Large intestine (tissue), 3 donors: ENCODE measurements around the gene SAMD4A. TPM values are rescaled to one million over a fixed set of nuclear protein-coding genes. Genes with fewer than 3 reads are reported as not detected.

Experiments
- DNase-seq, 2 donors: peaks; one replicate each; pipeline versions ENCODE4 v3.0.0 to v3.0.0-alpha.2; 2013
- H3K27ac ChIP-seq: one replicate; pipeline ENCODE4 v1.5.1; 2013; ENCODE audit warnings: low read length
- H3K27me3 ChIP-seq: 2 replicates; pipeline ENCODE4 v1.6.1; 2013; ENCODE audit warnings: low read length; ENCODE audit not compliant: control insufficient read depth, insufficient read depth
- H3K36me3 ChIP-seq: 2 replicates; pipeline ENCODE4 v1.6.1; 2013; ENCODE audit warnings: low read length; ENCODE audit not compliant: control insufficient read depth, insufficient read depth
- H3K4me1 ChIP-seq: one replicate; pipeline ENCODE4 v1.6.1; 2013; ENCODE audit warnings: low read length; ENCODE audit not compliant: control insufficient read depth, insufficient read depth
- H3K4me3 ChIP-seq: one replicate; pipeline ENCODE4 v1.5.1; 2013; ENCODE audit warnings: low read length
- H3K9me3 ChIP-seq: one replicate; pipeline ENCODE4 v1.6.1; 2013; ENCODE audit warnings: mild to moderate bottlenecking, low read depth, low read length, moderate library complexity; ENCODE audit not compliant: control insufficient read depth
- WGBS: methylation state at CpG from one replicate; pipeline ENCODE4 v1.1.5; 2013; ENCODE audit warnings: low lambda C conversion rate; ENCODE audit not compliant: insufficient coverage; 5-methylcytosine and 5-hydroxymethylcytosine counted together
- polyA plus RNA-seq: library from polyadenylated mRNA; unstranded; fragments of 120-200 nt; gene quantifications from one replicate; pipeline ENCODE4 v1.2.1, GENCODE V29; 2013

The SAMD4A gene
- polyA plus RNA-seq, 1 donor = 17.7 TPM

DNA sequence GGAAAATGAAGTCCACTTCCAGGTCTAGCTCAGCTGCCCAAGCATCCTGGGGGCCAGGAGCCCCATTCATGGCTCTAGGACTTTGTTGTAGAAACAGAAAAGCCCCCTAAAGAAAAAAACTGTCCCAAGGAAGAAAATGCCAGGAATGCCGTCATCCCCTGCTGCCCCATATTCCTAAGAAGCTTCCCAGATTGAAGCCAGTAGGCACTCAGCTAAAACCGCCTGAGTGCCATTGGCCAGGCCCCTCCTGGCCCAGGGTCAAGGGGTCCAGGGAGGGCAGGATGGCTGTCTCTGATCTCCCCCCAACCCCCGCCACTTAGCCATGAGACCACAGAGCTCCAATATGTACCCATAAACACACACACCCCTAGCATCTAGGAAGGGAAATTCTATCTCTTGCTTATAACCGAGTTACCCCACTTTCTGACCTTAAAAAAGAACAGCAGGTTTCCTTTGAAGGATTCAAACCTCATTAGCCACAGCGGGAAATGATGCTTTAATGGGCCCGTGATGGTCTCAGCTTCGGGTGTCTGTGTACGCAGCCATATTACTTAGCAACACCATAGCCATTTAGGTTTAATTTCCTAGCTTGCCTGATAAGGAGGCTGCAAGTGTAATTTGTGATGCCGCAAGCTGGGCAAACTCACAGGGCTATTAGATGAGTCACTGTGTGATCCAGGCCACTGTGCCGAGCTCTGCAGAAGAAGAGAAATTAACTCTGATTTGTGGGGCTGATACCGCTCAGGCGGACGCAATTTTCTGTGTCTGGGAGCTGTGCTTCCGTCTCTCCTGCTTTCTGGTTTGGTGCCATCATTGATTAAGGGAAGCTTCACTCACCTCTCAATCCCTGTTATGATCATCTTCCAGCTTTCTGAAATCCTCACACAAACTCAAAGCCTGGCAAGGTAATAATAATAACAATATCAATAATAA is 251.5 kb downstream of the SAMD4A start:
- Histone ChIP-seq H3K36me3 (no peaks in the 10 kb centered on the region), H3K4me1 (peaks cover 7% of the 10 kb centered on the region), H3K4me3 (no peak overlapping the region), H3K27ac (peak overlapping the region; percentile 61), H3K9me3 (no peaks in the 10 kb centered on the region), H3K27me3 (no peaks in the 10 kb centered on the region)
- WGBS = 0% methylated on average over 3 of the region's 14 CpGs
- peak; percentile 88 to 93 for DNase-seq

GRCh38 chr14:54822685-54823084 is 255.8 kb downstream of the SAMD4A start:
- Histone ChIP-seq H3K27ac (no peak overlapping the region), H3K4me1 (peaks cover 7% of the 10 kb centered on the region), H3K4me3 (no peak overlapping the region), H3K27me3 (no peaks in the 10 kb centered on the region), H3K9me3 (peaks cover 4% of the 10 kb centered on the region), H3K36me3 (no peaks in the 10 kb centered on the region)
- DNase-seq = no peak

DNA sequence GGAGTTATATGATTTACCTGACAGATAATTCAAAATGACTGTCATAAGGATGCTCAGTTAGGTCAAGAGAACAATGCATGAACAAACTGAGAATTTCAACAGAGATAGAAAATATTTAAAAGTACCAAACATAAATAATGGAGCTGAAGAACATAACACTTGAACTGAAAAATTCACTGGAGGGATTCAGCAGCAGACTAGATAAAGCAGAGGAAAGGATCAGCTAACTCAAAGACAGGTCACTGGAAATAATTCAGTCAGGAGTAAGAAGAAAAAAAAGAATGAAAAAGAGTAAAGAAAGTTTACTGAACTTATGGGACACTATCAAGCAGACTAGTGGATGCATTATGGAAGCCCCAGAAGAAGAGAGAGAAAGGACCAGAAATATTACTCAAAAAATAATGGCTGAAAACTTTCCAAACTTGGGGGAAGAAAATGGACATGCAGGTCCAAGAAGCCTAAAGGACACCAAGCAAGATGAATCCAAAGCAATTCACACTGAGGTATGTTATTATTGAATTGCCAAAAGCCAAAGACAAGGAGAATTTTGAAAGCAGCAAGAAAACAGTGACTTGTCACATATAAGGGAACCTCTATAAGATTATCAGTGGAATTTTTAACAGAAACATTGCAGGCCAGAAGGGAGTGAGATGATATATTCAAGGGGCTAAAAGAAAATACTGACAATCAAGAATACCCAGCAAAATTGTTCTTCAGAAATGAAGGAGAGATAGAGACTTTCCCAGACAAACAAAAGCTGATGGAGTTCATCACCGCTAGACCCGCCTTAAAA is 257.0 kb downstream of the SAMD4A start:
- peaks cover 4% of the 10 kb centered on the region for H3K9me3 ChIP-seq
- WGBS = no CpG with 5 or more reads among the region's 2 CpGs

DNA sequence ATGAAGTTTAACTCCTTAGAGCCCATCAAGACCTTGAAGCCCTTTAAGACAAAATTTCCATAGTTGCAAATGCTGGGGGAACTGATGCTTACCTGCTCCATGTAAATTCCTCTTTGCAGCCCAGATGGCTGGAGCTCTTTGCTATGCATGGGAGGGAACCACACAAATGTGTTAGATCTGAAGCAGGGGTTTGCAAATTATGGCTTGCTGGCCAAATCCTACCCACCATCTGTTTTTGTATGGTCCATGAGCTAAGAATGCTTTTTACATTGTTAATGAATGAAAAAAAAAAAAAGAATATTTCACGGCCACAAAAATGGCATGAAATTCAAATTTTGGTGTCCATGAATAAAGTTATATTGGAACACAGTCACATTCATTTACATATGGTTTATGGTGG is 261.1 kb downstream of the SAMD4A start:
- WGBS = 100% methylated on average over 1 of the region's 1 CpG
- DNase-seq = no peak
- peaks cover 4% of the 10 kb centered on the region for H3K9me3 ChIP-seq
- H3K27ac ChIP-seq = no peak overlapping the region
- no peaks in the 10 kb centered on the region for H3K36me3 ChIP-seq
- no peaks in the 10 kb centered on the region for H3K4me1 ChIP-seq
- H3K27me3 ChIP-seq = no peaks in the 10 kb centered on the region
- H3K4me3 ChIP-seq = no peak overlapping the region

More for the DNA sequence above, 257.0 kb downstream of the SAMD4A start:
- Histone ChIP-seq H3K36me3 (no peaks in the 10 kb centered on the region), H3K4me3 (no peak overlapping the region), H3K27me3 (no peaks in the 10 kb centered on the region), H3K4me1 (no peaks in the 10 kb centered on the region), H3K27ac (no peak overlapping the region)
- DNase-seq = no peak

- no peaks in the 10 kb centered on the region for H3K27me3 ChIP-seq
- H3K27ac ChIP-seq = no peak overlapping the region
- no peak for DNase-seq
- H3K36me3 ChIP-seq = no peaks in the 10 kb centered on the region
- peaks cover 3% of the 10 kb centered on the region for H3K9me3 ChIP-seq
- no peaks in the 10 kb centered on the region for H3K4me1 ChIP-seq
- WGBS = 58% methylated on average over 3 of the region's 8 CpGs
- no peak overlapping the region for H3K4me3 ChIP-seq
These were observed 262.7 kb downstream of the SAMD4A start for GRCh38 chr14:54829486-54830224.

GRCh38 chr14:54830650-54831049 is 263.7 kb downstream of the SAMD4A start:
- H3K36me3 ChIP-seq = no peaks in the 10 kb centered on the region
- no peaks in the 10 kb centered on the region for H3K27me3 ChIP-seq
- no peak overlapping the region for H3K27ac ChIP-seq
- 100% methylated on average over 1 of the region's 4 CpGs for WGBS
- H3K9me3 ChIP-seq = no peaks in the 10 kb centered on the region
- DNase-seq = no peak
- no peaks in the 10 kb centered on the region for H3K4me1 ChIP-seq
- H3K4me3 ChIP-seq = no peak overlapping the region

- no peak overlapping the region for H3K4me3 ChIP-seq
- H3K27me3 ChIP-seq = no peaks in the 10 kb centered on the region
- H3K36me3 ChIP-seq = no peaks in the 10 kb centered on the region
- no peaks in the 10 kb centered on the region for H3K9me3 ChIP-seq
- H3K27ac ChIP-seq = no peak overlapping the region
- DNase-seq = no peak
- H3K4me1 ChIP-seq = peaks cover 11% of the 10 kb centered on the region
These were observed 267.2 kb downstream of the SAMD4A start for GRCh38 chr14:54834081-54834480.

GRCh38 chr14:54834727-54835126 is 267.8 kb downstream of the SAMD4A start:
- WGBS = 68% methylated on average over 2 of the region's 6 CpGs
- H3K9me3 ChIP-seq = no peaks in the 10 kb centered on the region
- H3K4me1 ChIP-seq = peaks cover 14% of the 10 kb centered on the region
- no peaks in the 10 kb centered on the region for H3K36me3 ChIP-seq
- no peaks in the 10 kb centered on the region for H3K27me3 ChIP-seq
- no peak overlapping the region for H3K27ac ChIP-seq
- DNase-seq = no peak
- H3K4me3 ChIP-seq = no peak overlapping the region

DNA sequence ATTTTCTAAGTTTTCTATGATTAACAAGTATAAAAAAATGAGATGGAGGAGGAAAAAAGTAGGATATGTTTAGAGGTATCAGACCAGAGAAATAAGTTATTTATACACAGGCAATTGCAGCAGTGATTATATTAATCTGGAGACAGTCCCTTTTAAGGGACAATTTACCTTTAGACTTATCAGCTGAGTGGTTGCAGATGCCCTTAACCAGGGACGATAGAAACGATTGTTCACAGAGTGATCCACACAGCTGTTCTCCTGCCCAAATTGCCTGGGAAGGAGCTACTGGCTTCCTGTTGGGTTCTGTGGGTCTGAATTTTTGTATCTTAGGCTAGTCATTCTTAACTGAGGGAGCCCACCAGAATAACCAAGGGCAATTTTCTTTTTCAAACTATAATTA is 269.3 kb downstream of the SAMD4A start:
- Histone ChIP-seq H3K4me1 (peaks cover 14% of the 10 kb centered on the region), H3K36me3 (peaks cover 3% of the 10 kb centered on the region), H3K9me3 (no peaks in the 10 kb centered on the region), H3K4me3 (no peak overlapping the region), H3K27me3 (no peaks in the 10 kb centered on the region), H3K27ac (no peak overlapping the region)
- no CpG with 5 or more reads among the region's 2 CpGs for WGBS
- no peak for DNase-seq

DNA sequence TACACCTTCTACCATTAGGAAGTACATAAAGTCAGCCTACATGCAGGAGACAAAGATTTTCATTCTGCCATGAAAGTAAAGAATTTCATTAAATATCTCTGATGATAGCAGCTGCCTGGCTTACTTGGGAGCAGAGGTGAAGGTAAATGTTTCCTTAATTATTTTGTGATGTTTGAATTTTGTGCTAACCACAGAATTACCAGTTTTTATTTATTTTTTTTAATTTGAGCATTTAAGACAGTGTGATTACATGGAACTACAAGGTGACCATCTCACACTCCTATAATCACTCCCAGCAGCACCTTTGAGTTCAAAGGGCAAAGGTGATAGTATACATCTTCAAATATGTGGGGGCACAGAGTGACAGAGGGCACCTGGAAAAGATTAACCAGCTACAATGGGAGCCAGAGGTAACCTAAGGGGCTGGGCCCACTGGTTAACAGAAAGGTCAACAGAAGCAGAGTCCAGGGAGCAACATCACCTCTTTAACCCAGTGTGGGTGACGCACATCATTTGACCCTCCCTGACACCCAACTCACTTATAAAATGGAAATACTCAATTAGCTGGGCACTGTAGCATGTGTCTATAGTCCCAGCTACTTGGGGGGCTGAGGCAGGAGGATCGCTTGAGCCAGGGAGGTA is 270.7 kb downstream of the SAMD4A start:
- peak; percentile 69 to 87 for DNase-seq
- Histone ChIP-seq H3K4me1 (peaks cover 14% of the 10 kb centered on the region), H3K27me3 (no peaks in the 10 kb centered on the region), H3K9me3 (no peaks in the 10 kb centered on the region), H3K4me3 (no peak overlapping the region), H3K36me3 (peaks cover 3% of the 10 kb centered on the region), H3K27ac (peak overlapping the region; percentile 51)
- WGBS = no CpG with 5 or more reads among the region's 2 CpGs
